CMK (cell line): ENCODE results near the gene MGST1.
"Not testable (repeated sequence)": the region's sequence is repeated elsewhere in the genome, so short reads cannot be mapped to it uniquely, and the experiment has no call there.

ENCODE experiments used
- DNase-seq: peaks from one replicate; pipeline ENCODE4 v3.0.0-alpha.2; 2010; ENCODE audit warnings: low read depth

The MGST1 gene

GRCh38 chr12:16352481-16352880, 5.0 kb downstream of the MGST1 start:
- DNase-seq = no peak

GRCh38 chr12:16358878-16359277, 11.4 kb downstream of the MGST1 start:
- no peak for DNase-seq

GRCh38 chr12:16359512-16360491, 12.4 kb downstream of the MGST1 start:
- DNase-seq = no peak

GRCh38 chr12:16361142-16361783, 13.8 kb downstream of the MGST1 start:
- no peak for DNase-seq

GRCh38 chr12:16362550-16362949, 15.1 kb downstream of the MGST1 start:
- no peak for DNase-seq

GRCh38 chr12:16369156-16369555, 21.7 kb downstream of the MGST1 start:
- DNase-seq = no peak

- DNase-seq = no peak
Measured at GRCh38 chr12:16370096-16370495, 22.7 kb downstream of the MGST1 start.

- not testable (repeated sequence) for DNase-seq
Measured at GRCh38 chr12:16382652-16383312, 35.3 kb downstream of the MGST1 start.

- DNase-seq = no peak
Measured at GRCh38 chr12:16384732-16385131, 37.3 kb downstream of the MGST1 start.

- DNase-seq = no peak
Measured at GRCh38 chr12:16385782-16386646, 38.6 kb downstream of the MGST1 start.

GRCh38 chr12:16387919-16388318, 40.5 kb downstream of the MGST1 start:
- DNase-seq = no peak

GRCh38 chr12:16389594-16389993, 42.1 kb downstream of the MGST1 start:
- DNase-seq = no peak

- DNase-seq = no peak
Measured at GRCh38 chr12:16392846-16393535, 45.5 kb downstream of the MGST1 start.

GRCh38 chr12:16399101-16399500, 51.7 kb downstream of the MGST1 start:
- no peak for DNase-seq

GRCh38 chr12:16401835-16402234, 54.4 kb downstream of the MGST1 start:
- DNase-seq = not testable (repeated sequence)

GRCh38 chr12:16407346-16407745, 59.9 kb downstream of the MGST1 start:
- DNase-seq = no peak
